CD4-positive, alpha-beta T cell (primary cell): ENCODE measurements around the gene RAET1G. TPM values are rescaled to one million over a fixed set of nuclear protein-coding genes. Genes with fewer than 3 reads are reported as not detected.

Experiments used
- ATAC-seq: fragments of 200-7000 bp; cut with Tn5 transposase; one replicate; pipeline ENCODE4 v1.10.0; 2022; ENCODE audit warnings: mild to moderate bottlenecking; ENCODE audit not compliant: poor library complexity
- CTCF ChIA-PET: fragments of 350-600 bp; sonication (Branson Sonifier 250); formaldehyde crosslinking; loops from one replicate; lab custom pipeline; 2021; ENCODE audit warnings: antibody characterized with exemption, inconsistent platforms; lab: Charles Lee
- POLR2A ChIA-PET: fragments of 350-600 bp; sonication (Branson Sonifier 250); formaldehyde crosslinking; loops from one replicate; lab custom pipeline; 2021; ENCODE audit warnings: antibody characterized with exemption, inconsistent platforms; lab: Charles Lee
- DNase-seq, 14 experiments: peaks; one replicate each; pipeline ENCODE4 v3.0.0-alpha.2; 2013 to 2020; ENCODE audit warnings: mixed read lengths in 2 of 14
- H3K27ac ChIP-seq, 2 donors: one replicate each; pipeline versions ENCODE4 v1.5.1 to v1.7.0; 2013; ENCODE audit warnings: low read length in 2 of 2, low read depth in 1 of 2, mild to moderate bottlenecking in 1 of 2
- H3K27me3 ChIP-seq, 2 experiments: 1 replicate in 1 of 2; 2 replicates in 1 of 2; pipeline versions ENCODE4 v1.6.1 to v1.7.0; 2013; ENCODE audit warnings: low read length in 2 of 2, control low read depth in 1 of 2, mild to moderate bottlenecking in 1 of 2, moderate library complexity in 1 of 2; ENCODE audit not compliant: insufficient read depth in 2 of 2, control insufficient read depth in 1 of 2
- H3K36me3 ChIP-seq: one replicate; pipeline ENCODE4 v1.6.1; 2013; ENCODE audit warnings: low read length, control low read depth; ENCODE audit not compliant: insufficient read depth
- H3K4me1 ChIP-seq: one replicate; pipeline ENCODE4 v1.6.1; 2013; ENCODE audit warnings: low read length, control low read depth; ENCODE audit not compliant: insufficient read depth
- H3K4me3 ChIP-seq: one replicate; pipeline ENCODE4 v1.5.1; 2013; ENCODE audit warnings: mild to moderate bottlenecking, low read length, moderate library complexity
- H3K9me3 ChIP-seq, 2 experiments: 1 replicate in 1 of 2; 2 replicates in 1 of 2; pipeline versions ENCODE4 v1.6.1 to v1.7.0; 2013; ENCODE audit warnings: low read length in 2 of 2, mild to moderate bottlenecking in 2 of 2, control low read depth in 1 of 2, moderate library complexity in 1 of 2; ENCODE audit not compliant: control insufficient read depth in 1 of 2, insufficient read depth in 1 of 2
- H3K27ac Mint-ChIP-seq: one replicate; pipeline ENCODE4 v1.8.0; 2020; ENCODE audit warnings: mixed read lengths
- H3K27me3 Mint-ChIP-seq: one replicate; pipeline ENCODE4 v1.8.0; 2021; ENCODE audit warnings: mixed read lengths
- H3K36me3 Mint-ChIP-seq: one replicate; pipeline ENCODE4 v1.8.0; 2021; ENCODE audit warnings: low read depth, mixed read lengths
- H3K4me1 Mint-ChIP-seq: one replicate; pipeline ENCODE4 v1.8.0; 2021; ENCODE audit warnings: low read depth, mixed read lengths
- H3K4me3 Mint-ChIP-seq: one replicate; pipeline ENCODE4 v1.8.0; 2020; ENCODE audit warnings: mild to moderate bottlenecking, mixed read lengths
- H3K9me3 Mint-ChIP-seq: one replicate; pipeline ENCODE4 v1.8.0; 2020; ENCODE audit warnings: mixed read lengths
- intact Hi-C, 2 experiments: fragments of 100-400 bp; cut with DNase I in 1 of 2; cut with micrococcal nuclease in 1 of 2; formaldehyde crosslinking; loops; one replicate each; pipeline versions ENCODE4 v1.15.1 to v1.9.0; 2023 to 2025; cut with DNase I, micrococcal nuclease
- total RNA-seq, 174 experiments: library from RNA in 2 of 174; stranded (reverse) in 2 of 174; gene quantifications; one replicate each; pipeline ENCODE4 v1.2.3 and lab custom pipeline; 2021 to 2026
- TF ChIP-seq, protein P1 (sequence below): fragments of 200-600 bp; IDR thresholded peaks from one replicate; pipeline ENCODE4 v1.8.0; 2022; ENCODE audit warnings: antibody characterized with exemption, mild to moderate bottlenecking

RAET1G gene
- total RNA-seq, 2 experiments from 2014 or later: not detected

DNA sequence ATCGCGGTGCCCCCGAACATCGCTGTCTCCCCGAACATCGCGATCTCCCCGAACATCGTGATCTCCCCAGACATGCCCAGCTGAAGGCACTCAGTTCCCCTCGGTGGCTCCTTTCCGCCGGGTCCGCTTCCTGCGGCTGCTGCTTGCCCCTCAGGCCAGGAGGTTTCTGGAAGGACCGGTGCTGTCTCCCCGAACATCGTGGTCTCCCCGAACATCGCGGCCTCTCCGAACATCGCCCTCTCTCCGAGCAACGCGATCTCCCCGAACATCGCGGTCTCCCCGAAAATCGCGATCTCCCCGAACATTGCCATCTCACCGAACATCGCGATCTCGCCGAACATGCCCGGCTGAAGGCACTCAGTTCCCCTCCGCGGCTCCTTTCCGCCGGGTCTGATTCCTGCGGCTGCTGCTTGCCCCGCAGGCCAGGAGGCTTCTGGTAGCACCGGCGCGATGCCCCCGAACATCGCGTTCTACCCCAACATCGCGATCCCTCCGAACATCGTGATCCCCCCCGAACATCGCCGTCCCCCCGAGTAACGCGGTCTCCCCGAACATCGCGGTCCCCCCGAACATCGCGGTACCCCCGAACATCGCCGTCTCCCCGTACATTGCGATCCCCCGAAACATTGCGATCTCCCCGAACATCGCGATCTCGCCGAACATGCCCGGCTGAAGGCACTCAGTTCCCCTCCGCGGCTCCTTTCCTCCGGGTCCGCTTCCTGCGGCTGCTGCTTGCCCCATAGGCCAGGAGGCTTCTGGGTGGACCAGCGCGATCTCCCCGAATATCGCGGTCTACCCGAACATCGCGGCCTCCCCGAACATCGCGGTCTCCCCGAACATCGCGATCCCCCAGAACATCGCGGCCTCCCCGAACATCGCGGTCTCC lies 41.6 kb upstream of the RAET1G start:
- H3K36me3 Mint-ChIP-seq: no peaks in the 10 kb centered on the region
- Histone ChIP-seq H3K27me3 (peaks cover 58 to 62% of the 10 kb centered on the region in 2 experiments), H3K4me1 (peaks cover 31% of the 10 kb centered on the region), H3K9me3 (peaks cover 0 to 18% of the 10 kb centered on the region in 2 experiments), H3K27ac (no peak overlapping the region), H3K4me3 (peak overlapping the region; percentile 55), H3K36me3 (no peaks in the 10 kb centered on the region)
- DNase-seq: peak in 4 of 14 experiments; percentile 21 to 55 (median 44)
- H3K27me3 Mint-ChIP-seq: peaks cover 97% of the 10 kb centered on the region
- peaks cover 28% of the 10 kb centered on the region for H3K4me1 Mint-ChIP-seq
- intact Hi-C loops: loop anchor here in 1 of 2 experiments (5.0 kb wide), 1 partner anchor 43 kb away; no protein-coding TSS in a partner anchor
- TF ChIP-seq, protein P1, sequence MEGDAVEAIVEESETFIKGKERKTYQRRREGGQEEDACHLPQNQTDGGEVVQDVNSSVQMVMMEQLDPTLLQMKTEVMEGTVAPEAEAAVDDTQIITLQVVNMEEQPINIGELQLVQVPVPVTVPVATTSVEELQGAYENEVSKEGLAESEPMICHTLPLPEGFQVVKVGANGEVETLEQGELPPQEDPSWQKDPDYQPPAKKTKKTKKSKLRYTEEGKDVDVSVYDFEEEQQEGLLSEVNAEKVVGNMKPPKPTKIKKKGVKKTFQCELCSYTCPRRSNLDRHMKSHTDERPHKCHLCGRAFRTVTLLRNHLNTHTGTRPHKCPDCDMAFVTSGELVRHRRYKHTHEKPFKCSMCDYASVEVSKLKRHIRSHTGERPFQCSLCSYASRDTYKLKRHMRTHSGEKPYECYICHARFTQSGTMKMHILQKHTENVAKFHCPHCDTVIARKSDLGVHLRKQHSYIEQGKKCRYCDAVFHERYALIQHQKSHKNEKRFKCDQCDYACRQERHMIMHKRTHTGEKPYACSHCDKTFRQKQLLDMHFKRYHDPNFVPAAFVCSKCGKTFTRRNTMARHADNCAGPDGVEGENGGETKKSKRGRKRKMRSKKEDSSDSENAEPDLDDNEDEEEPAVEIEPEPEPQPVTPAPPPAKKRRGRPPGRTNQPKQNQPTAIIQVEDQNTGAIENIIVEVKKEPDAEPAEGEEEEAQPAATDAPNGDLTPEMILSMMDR: no peak
- ChIA-PET POLR2A (no interaction called here), CTCF (no interaction called here)
- peak overlapping the region; percentile 95 for H3K4me3 Mint-ChIP-seq
- no peak for ATAC-seq
- no peaks in the 10 kb centered on the region for H3K9me3 Mint-ChIP-seq
- H3K27ac Mint-ChIP-seq: peak overlapping the region; percentile 55

DNA sequence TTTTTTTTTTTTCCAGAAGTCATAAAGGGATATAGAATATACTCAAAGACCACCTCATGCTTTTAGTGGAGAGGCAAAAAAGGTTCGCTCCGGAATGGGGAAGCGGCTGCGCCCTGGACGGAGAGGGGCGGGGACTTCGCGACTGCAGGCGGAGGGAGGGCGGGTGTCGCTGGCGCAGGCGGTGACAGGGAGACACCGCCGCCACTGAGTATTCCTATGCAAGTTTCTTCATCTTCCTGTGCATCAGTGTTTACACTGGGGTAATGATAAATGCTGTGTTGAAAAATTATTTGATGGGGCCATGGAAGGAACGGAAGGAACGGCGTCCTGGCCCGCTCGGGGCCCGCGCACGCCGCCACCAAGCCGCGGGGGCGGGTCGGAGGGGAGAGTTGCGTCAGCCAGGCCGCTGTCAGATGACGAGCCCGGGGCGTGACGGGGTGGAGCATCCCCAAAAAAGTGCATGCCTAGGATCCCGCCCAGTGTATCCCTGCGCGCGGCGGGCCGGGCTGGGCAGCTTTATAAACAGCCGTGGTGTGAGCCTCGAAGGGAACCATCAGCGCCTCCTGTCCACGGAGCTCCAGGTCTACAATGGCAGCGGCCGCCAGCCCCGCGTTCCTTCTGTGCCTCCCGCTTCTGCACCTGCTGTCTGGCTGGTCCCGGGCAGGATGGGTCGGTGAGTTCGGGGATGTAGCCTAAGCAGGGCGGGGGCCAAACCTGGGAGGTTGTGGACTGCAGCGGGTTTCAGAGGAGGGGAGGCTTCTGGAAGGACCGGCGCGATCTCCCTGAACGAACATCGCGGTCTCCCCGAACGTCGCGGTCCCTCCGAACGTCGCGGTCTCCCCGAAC lies 40.8 kb upstream of the RAET1G start, which contains the start of gene ULBP1:
Gene ULBP1, plus strand, starts transcription at position 482 of the 846 bp plus-strand sequence. Its CDS starts 107 bp downstream, at position 589.
- peak in 13 of 14 experiments; percentile 43 to 85 (median 65) for DNase-seq
- no peaks in the 10 kb centered on the region for H3K36me3 Mint-ChIP-seq
- H3K9me3 Mint-ChIP-seq: no peaks in the 10 kb centered on the region
- peaks cover 97% of the 10 kb centered on the region for H3K27me3 Mint-ChIP-seq
- peak within 1 kb of the TSS; percentile 95 for H3K4me3 Mint-ChIP-seq
- Histone ChIP-seq H3K4me1 (peaks cover 31% of the 10 kb centered on the region), H3K36me3 (no peaks in the 10 kb centered on the region), H3K9me3 (peaks cover 0 to 18% of the 10 kb centered on the region in 2 experiments), H3K27ac (no peak within 1 kb of the TSS), H3K27me3 (peaks cover 64 to 65% of the 10 kb centered on the region in 2 experiments), H3K4me3 (peak within 1 kb of the TSS; percentile 55)
- TF ChIP-seq, protein P1: no peak
- ATAC-seq: peak; percentile 71
- H3K27ac Mint-ChIP-seq: peak within 1 kb of the TSS; percentile 55
- intact Hi-C loops: loop anchor here in 1 of 2 experiments (5.0 kb wide), 1 partner anchor 44 kb away; no protein-coding TSS in a partner anchor
- H3K4me1 Mint-ChIP-seq: peaks cover 28% of the 10 kb centered on the region
- ChIA-PET CTCF (no interaction called here), POLR2A (no interaction called here)

DNA sequence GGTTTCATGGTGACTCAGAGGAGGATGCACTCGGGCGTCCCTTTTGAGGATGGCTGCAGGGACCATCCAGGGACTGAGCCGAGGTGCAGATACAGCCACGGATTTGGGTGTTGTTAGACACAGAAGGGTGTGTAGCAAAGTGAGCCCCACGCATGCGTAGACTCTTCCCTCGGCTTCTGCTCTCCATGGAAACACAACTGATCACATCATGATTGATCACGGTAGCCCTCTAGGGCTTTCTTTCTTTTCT lies 40.2 kb upstream of the RAET1G start:
- peak in 3 of 14 experiments; percentile 18 to 67 (median 28) for DNase-seq
- peak; percentile 16 for ATAC-seq

More for the DNA sequence above, 40.2 kb upstream of the RAET1G start:
- ChIA-PET POLR2A (no interaction called here), CTCF (no interaction called here)
- intact Hi-C loops: loop anchor here in 1 of 2 experiments (5.0 kb wide), 1 partner anchor 44 kb away; no protein-coding TSS in a partner anchor
- H3K4me3 ChIP-seq: peak overlapping the region; percentile 55
- TF ChIP-seq, protein P1: no peak
- Mint-ChIP-seq H3K27me3 (peaks cover 95% of the 10 kb centered on the region), H3K36me3 (no peaks in the 10 kb centered on the region), H3K4me1 (peaks cover 28% of the 10 kb centered on the region), H3K4me3 (peak overlapping the region; percentile 95), H3K9me3 (no peaks in the 10 kb centered on the region), H3K27ac (peak overlapping the region; percentile 5)
- H3K36me3 ChIP-seq: no peaks in the 10 kb centered on the region
- no peak overlapping the region for H3K27ac ChIP-seq
- peaks cover 64 to 67% of the 10 kb centered on the region in 2 experiments for H3K27me3 ChIP-seq
- peaks cover 0 to 18% of the 10 kb centered on the region in 2 experiments for H3K9me3 ChIP-seq
- H3K4me1 ChIP-seq: peaks cover 31% of the 10 kb centered on the region
